Transverse colon (tissue), 3 donors: ENCODE results near the gene MYZAP.

Experiments used
- POLR2A ChIP-seq: fragments of 450-650 bp; IDR thresholded peaks from one replicate; pipeline ENCODE4 v1.6.1; 2016; ENCODE audit warnings: antibody characterized with exemption, mild to moderate bottlenecking, moderate library complexity
- TF ChIP-seq, protein P1 (sequence below), 5 experiments: fragments of 200-600 bp in 3 of 5; fragments of 450-650 bp in 2 of 5; sonication (generic) in 3 of 5; IDR thresholded peaks; 1 replicate in 2 of 5; 2 replicates in 3 of 5; pipeline ENCODE4 v1.5.1; 2016 to 2017; ENCODE audit warnings: antibody characterized with exemption in 5 of 5, inconsistent platforms in 3 of 5, mild to moderate bottlenecking in 2 of 5, moderate library complexity in 1 of 5

DNA sequence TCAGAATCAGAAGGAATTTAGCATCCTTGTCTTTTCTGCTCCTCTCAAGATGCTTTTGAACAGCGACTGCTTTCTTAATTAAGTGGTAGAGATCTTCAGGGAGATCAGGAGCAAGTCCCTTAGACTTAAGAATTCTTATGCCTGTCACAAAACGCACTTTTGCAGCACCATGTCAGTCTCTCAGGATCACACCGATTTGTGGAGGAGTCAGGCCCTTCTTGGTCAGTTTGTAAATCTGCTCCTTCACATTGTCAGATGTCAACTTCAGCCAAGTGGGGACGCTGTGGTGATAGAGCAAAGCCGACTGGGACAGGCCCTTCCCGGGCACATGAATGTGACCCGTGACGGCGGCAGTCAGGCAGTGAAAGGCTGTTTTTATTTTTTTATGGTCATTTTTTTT lies 35.7 kb upstream of the MYZAP start:
- TF ChIP-seq, protein P1, sequence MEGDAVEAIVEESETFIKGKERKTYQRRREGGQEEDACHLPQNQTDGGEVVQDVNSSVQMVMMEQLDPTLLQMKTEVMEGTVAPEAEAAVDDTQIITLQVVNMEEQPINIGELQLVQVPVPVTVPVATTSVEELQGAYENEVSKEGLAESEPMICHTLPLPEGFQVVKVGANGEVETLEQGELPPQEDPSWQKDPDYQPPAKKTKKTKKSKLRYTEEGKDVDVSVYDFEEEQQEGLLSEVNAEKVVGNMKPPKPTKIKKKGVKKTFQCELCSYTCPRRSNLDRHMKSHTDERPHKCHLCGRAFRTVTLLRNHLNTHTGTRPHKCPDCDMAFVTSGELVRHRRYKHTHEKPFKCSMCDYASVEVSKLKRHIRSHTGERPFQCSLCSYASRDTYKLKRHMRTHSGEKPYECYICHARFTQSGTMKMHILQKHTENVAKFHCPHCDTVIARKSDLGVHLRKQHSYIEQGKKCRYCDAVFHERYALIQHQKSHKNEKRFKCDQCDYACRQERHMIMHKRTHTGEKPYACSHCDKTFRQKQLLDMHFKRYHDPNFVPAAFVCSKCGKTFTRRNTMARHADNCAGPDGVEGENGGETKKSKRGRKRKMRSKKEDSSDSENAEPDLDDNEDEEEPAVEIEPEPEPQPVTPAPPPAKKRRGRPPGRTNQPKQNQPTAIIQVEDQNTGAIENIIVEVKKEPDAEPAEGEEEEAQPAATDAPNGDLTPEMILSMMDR (IDR thresholded peaks at IDR 0.05), result no peak
- TF ChIP-seq POLR2A, result no peak
